Gastroesophageal sphincter (tissue), 4 donors: ENCODE results near the gene FBXW12. TPM values are rescaled to one million over a fixed set of nuclear protein-coding genes. Genes with fewer than 3 reads are reported as not detected.

ENCODE experiments used
- ATAC-seq: fragments of 150-250 bp; one replicate; pipeline ENCODE4 v1.9.1; 2016; ENCODE audit warnings: mild to moderate bottlenecking, moderate library complexity
- H3K27ac ChIP-seq, 4 donors: fragments of 200-600 bp; sonication (generic) in 3 of 4; 1 replicate in 3 of 4; 2 replicates in 1 of 4; pipeline ENCODE4 v1.5.1; 2016 to 2019
- H3K27me3 ChIP-seq: fragments of 200-600 bp; sonication (generic); one replicate; pipeline ENCODE4 v1.5.1; 2019
- H3K36me3 ChIP-seq, 2 donors: fragments of 200-600 bp; sonication (generic); one replicate each; pipeline ENCODE4 v1.5.1; 2019; ENCODE audit warnings: control low read depth in 1 of 2
- H3K4me1 ChIP-seq, 3 donors: fragments of 200-600 bp; sonication (generic); 1 replicate in 2 of 3; 2 replicates in 1 of 3; pipeline ENCODE4 v1.5.1; 2016 to 2019; ENCODE audit warnings: control low read depth in 2 of 3
- H3K4me3 ChIP-seq, 2 donors: fragments of 200-600 bp; sonication (generic); one replicate each; pipeline ENCODE4 v1.5.1; 2019; ENCODE audit warnings: mild to moderate bottlenecking in 1 of 2, moderate library complexity in 1 of 2
- H3K9me3 ChIP-seq, 3 donors: fragments of 200-600 bp; sonication (generic); one replicate each; pipeline ENCODE4 v1.5.1; 2017 to 2019; ENCODE audit warnings: control low read depth in 2 of 3
- EP300 ChIP-seq: sonication (generic); formaldehyde crosslinking; IDR thresholded peaks from one replicate; pipeline ENCODE4 v1.6.1; 2017; ENCODE audit warnings: antibody characterized with exemption, mild to moderate bottlenecking
- POLR2A ChIP-seq, 2 donors: fragments of 450-650 bp; IDR thresholded peaks; one replicate each; pipeline ENCODE4 v1.6.1; 2017; ENCODE audit warnings: antibody characterized with exemption in 2 of 2, mild to moderate bottlenecking in 2 of 2, moderate library complexity in 1 of 2
- POLR2AphosphoS5 ChIP-seq: sonication (generic); formaldehyde crosslinking; IDR thresholded peaks from one replicate; pipeline ENCODE4 v1.6.1; 2017; ENCODE audit warnings: antibody characterized with exemption
- WGBS, 2 donors: methylation state at CpG; one replicate each; pipeline ENCODE4 v1.1.5; 2018; ENCODE audit warnings: low coverage in 1 of 2; 5-methylcytosine and 5-hydroxymethylcytosine counted together
- total RNA-seq, 4 donors: library from RNA; depleted of rRNA; stranded (reverse); fragments of >200 nt; gene quantifications; one replicate each; pipeline ENCODE4 v1.1.0, GENCODE V29; 2016
- TF ChIP-seq, protein P1 (sequence below), 4 experiments: fragments of 200-600 bp in 2 of 4; fragments of 450-650 bp in 2 of 4; sonication (generic) in 1 of 4; IDR thresholded peaks; one replicate each; pipeline ENCODE4 v1.5.1; 2017 to 2019; ENCODE audit warnings: antibody characterized with exemption in 4 of 4, mild to moderate bottlenecking in 2 of 4, moderate library complexity in 2 of 4

The FBXW12 gene
- total RNA-seq, 4 donors from 2014 or later = not detected

DNA sequence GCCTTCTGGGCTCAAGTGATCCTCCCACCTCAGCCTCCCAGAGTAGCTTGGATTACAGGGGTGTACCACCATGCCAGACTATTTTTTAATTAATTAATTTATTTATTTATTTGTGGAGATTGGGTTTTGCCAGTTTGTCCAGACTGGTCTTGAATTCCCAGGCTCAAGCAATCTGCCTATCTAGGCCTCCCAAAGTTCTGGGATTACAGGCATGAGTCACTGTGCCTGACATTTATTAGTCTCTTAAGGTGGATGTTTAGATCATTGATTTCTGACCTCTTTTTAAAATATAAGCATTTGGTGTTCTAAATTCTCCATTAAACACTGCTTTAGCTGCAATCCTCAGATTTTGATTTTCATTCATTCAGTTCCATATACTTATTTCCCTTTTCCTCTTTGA is 15.6 kb downstream of the FBXW12 start:
- ATAC-seq = no peak
- Histone ChIP-seq H3K36me3 (no peaks in the 10 kb centered on the region), H3K4me1 (no peaks in the 10 kb centered on the region), H3K4me3 (no peak overlapping the region), H3K27me3 (peaks cover 6% of the 10 kb centered on the region), H3K27ac (no peak overlapping the region), H3K9me3 (peaks cover 0 to 7% (median 0%) of the 10 kb centered on the region in 3 donors)
- TF ChIP-seq POLR2AphosphoS5 (no peak), EP300 (no peak), POLR2A (IDR thresholded peaks at IDR 0.05) (no peak)
- TF ChIP-seq, protein P1, sequence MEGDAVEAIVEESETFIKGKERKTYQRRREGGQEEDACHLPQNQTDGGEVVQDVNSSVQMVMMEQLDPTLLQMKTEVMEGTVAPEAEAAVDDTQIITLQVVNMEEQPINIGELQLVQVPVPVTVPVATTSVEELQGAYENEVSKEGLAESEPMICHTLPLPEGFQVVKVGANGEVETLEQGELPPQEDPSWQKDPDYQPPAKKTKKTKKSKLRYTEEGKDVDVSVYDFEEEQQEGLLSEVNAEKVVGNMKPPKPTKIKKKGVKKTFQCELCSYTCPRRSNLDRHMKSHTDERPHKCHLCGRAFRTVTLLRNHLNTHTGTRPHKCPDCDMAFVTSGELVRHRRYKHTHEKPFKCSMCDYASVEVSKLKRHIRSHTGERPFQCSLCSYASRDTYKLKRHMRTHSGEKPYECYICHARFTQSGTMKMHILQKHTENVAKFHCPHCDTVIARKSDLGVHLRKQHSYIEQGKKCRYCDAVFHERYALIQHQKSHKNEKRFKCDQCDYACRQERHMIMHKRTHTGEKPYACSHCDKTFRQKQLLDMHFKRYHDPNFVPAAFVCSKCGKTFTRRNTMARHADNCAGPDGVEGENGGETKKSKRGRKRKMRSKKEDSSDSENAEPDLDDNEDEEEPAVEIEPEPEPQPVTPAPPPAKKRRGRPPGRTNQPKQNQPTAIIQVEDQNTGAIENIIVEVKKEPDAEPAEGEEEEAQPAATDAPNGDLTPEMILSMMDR (IDR thresholded peaks at IDR 0.05) = no peak

DNA sequence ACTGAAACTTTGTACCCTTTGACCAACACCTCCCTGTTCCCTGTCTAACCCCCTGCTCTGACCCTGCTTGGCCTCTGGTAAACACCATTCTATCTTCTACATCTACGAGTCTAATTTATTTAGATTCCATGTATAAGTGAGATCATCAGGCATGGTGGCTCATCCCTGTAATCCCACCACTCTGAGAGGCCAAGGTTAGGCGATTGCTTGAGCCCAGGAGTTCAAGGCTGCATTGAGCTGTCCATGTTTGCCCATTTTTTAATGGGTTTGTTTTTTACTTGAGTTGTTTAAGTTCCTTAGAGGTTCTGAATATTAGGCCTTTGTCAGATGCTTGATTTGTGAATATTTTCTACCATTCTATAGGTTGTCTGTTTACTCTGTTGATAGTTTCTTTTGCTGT is 16.9 kb downstream of the FBXW12 start:
- ATAC-seq = no peak
- H3K9me3 ChIP-seq = peaks cover 0 to 7% (median 0%) of the 10 kb centered on the region in 3 donors
- H3K4me1 ChIP-seq = no peaks in the 10 kb centered on the region
- no peak for TF ChIP-seq POLR2A (IDR thresholded peaks at IDR 0.05)
- TF ChIP-seq, protein P1 (IDR thresholded peaks at IDR 0.05) = no peak
- TF ChIP-seq POLR2AphosphoS5 = no peak
- no peak for TF ChIP-seq EP300
- H3K36me3 ChIP-seq = no peaks in the 10 kb centered on the region
- H3K4me3 ChIP-seq = no peak overlapping the region
- H3K27ac ChIP-seq = no peak overlapping the region
- peaks cover 15% of the 10 kb centered on the region for H3K27me3 ChIP-seq
- 57 to 69% methylated on average over 2 of the region's 2 CpGs for WGBS, 2 donors

DNA sequence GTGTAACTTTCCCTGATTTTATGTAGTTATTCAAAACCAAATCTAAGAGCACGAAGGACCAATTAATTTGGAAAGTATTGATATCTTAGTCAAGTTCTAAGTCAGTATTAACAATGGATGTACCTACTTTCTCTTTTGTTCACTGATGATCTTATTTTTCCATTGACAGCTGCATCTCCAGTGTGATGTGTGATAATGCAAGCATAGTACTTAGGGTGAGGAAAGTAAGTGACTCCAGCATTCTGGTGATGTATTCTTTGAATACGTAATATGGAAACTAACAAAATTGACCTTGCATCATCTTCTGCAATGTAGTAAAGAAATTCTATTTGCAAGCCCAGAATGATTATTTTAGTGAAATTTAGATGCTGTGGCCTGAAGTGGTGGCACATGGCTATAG is 22.4 kb downstream of the FBXW12 start:
- Histone ChIP-seq H3K36me3 (no peaks in the 10 kb centered on the region), H3K9me3 (no peaks in the 10 kb centered on the region), H3K27ac (no peak overlapping the region), H3K4me3 (no peak overlapping the region), H3K4me1 (no peaks in the 10 kb centered on the region), H3K27me3 (peaks cover 9% of the 10 kb centered on the region)
- no peak for ATAC-seq
- TF ChIP-seq POLR2AphosphoS5 = no peak
- 82 to 86% methylated on average over 2 of the region's 2 CpGs for WGBS, 2 donors

DNA sequence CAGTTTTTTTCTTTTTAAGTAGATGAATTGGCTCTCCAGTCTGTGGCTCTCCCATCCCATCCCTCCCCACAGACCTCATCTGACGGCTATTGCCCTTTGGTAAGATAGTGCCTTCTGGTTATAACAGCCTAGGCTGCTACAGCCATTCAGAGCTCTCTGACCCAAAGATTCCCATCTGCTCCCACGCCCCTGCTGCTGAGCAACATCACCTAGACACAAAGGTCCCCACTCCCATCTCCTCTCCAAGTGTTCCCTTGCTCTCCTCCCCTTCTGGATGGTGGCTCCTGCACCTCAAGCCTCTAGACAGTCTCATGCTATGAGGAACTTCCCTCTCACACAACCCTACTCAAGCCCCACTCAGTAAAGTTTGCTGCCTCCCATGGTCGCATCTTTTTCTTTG is 23.7 kb downstream of the FBXW12 start:
- Histone ChIP-seq H3K27me3 (peaks cover 9% of the 10 kb centered on the region), H3K36me3 (no peaks in the 10 kb centered on the region), H3K9me3 (no peaks in the 10 kb centered on the region), H3K27ac (no peak overlapping the region), H3K4me3 (no peak overlapping the region), H3K4me1 (no peaks in the 10 kb centered on the region)
- TF ChIP-seq POLR2AphosphoS5 (no peak), POLR2A (IDR thresholded peaks at IDR 0.05) (no peak), EP300 (no peak)
- TF ChIP-seq, protein P1 (IDR thresholded peaks at IDR 0.05) = no peak
- no peak for ATAC-seq
- 73 to 85% methylated on average over 2 to 3 of the region's 3 CpGs for WGBS, 2 donors

DNA sequence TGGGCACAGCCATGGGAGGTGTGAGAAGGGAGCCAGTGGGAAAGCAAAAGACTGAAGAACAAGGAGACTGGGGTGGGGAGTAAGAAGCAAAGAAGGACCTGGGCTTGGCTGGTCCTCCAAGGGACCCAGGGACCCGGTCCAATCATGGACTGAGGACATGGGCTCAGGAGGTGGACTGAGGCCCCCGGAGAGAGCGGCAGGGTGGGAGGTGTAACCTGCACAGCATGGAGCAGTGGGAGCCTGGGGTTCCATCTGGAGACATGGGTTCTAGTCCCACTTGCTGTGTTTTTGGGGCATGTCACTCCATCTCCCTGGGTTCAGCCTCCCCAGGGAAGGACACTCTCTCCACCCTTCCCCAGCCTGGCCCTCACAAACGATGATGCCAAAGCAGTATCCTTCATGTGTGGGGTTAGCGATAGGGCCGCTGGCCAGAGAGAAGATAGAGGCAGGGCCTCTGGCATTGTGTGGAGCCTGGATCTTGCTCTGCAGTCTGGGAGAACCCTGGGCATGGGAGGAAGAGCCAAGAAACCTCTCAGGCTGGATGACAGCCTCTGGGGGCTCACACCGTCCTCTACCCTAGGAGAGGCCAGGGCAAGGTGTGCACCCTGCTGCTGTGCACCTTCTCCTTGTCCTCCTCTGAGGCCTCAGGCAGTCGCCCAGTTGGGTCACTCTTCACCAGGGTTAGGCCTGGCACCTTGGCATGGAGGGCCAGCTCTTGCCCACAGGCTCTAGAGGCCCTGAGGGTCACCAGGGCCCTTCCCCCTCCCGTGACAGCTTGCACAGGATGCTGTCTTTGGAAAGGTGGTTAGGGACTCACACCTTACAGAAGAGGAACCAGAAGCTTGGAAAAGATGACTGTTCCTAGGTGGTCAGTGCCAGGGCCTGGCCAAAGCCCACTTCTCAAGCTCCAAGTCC is 26.0 kb downstream of the FBXW12 start:
- H3K36me3 ChIP-seq = no peaks in the 10 kb centered on the region
- no peak for ATAC-seq

More for the DNA sequence above, 26.0 kb downstream of the FBXW12 start:
- H3K27me3 ChIP-seq = peaks cover 5% of the 10 kb centered on the region
- H3K27ac ChIP-seq = no peak overlapping the region
- H3K4me3 ChIP-seq = no peak overlapping the region
- peaks cover 6 to 22% (median 15%) of the 10 kb centered on the region in 3 donors for H3K4me1 ChIP-seq
- 63 to 85% methylated on average over 3 to 5 of the region's 9 CpGs for WGBS, 2 donors
- H3K9me3 ChIP-seq = no peaks in the 10 kb centered on the region
- no peak for TF ChIP-seq EP300
- TF ChIP-seq POLR2A (IDR thresholded peaks at IDR 0.05) = no peak
